Ishikawa (cell line): ENCODE measurements around the gene GALNT4.
A peak's percentile ranks its signal among the peaks of the same experiment; 100 is the strongest.

Experiments
- CEBPB ChIP-seq: IDR thresholded peaks from 2 replicates; pipeline ENCODE4 v1.6.1; 2012
- CREB1 ChIP-seq: IDR thresholded peaks from 2 replicates; pipeline ENCODE4 v1.6.1; 2012; ENCODE audit warnings: low read depth
- EGR1 ChIP-seq: IDR thresholded peaks from 2 replicates; pipeline ENCODE4 v1.6.1; 2012
- EP300 ChIP-seq: IDR thresholded peaks from 2 replicates; pipeline ENCODE4 v1.6.1; 2012; ENCODE audit warnings: borderline replicate concordance
- FOXM1 ChIP-seq: IDR thresholded peaks from 2 replicates; pipeline ENCODE4 v1.6.1; 2012; ENCODE audit warnings: low read depth, borderline replicate concordance
- NFIC ChIP-seq: IDR thresholded peaks from 2 replicates; pipeline ENCODE4 v1.6.1; 2012
- RAD21 ChIP-seq: IDR thresholded peaks from 2 replicates; pipeline ENCODE4 v1.6.1; 2012; ENCODE audit warnings: low read depth
- TAF1 ChIP-seq: IDR thresholded peaks from 2 replicates; pipeline ENCODE4 v1.6.1; 2012; ENCODE audit warnings: low read depth, mild to moderate bottlenecking
- TCF12 ChIP-seq: IDR thresholded peaks from 2 replicates; pipeline ENCODE4 v1.6.1; 2012; ENCODE audit warnings: low read depth
- TEAD4 ChIP-seq: IDR thresholded peaks from 2 replicates; pipeline ENCODE4 v1.6.1; 2012
- YY1 ChIP-seq: IDR thresholded peaks from 2 replicates; pipeline ENCODE4 v1.6.1; 2012; ENCODE audit warnings: low read depth
- ZBTB7A ChIP-seq: IDR thresholded peaks from 2 replicates; pipeline ENCODE4 v1.6.1; 2012; ENCODE audit warnings: low read depth
- TF ChIP-seq, protein P1 (sequence below): IDR thresholded peaks from 2 replicates; pipeline ENCODE4 v1.6.1; 2012
- TF ChIP-seq, protein P2 (sequence below): IDR thresholded peaks from 2 replicates; pipeline ENCODE4 v1.6.1; 2012; ENCODE audit warnings: low read depth, mild to moderate bottlenecking
- TF ChIP-seq, protein P3 (sequence below): IDR thresholded peaks from 2 replicates; pipeline ENCODE4 v1.6.1; 2012

GALNT4 gene

GRCh38 chr12:89525305-89525823 is 768 bp upstream of the GALNT4 start:
- TF ChIP-seq CEBPB (no peak), NFIC (no peak), TAF1 (no peak), YY1 (peak; percentile 15; the same call in 1 of the 2 replicates), TCF12 (no peak; the same call in 1 of the 2 replicates), ZBTB7A (no peak; the same call in 1 of the 2 replicates), RAD21 (no peak), EP300 (no peak)
- TF ChIP-seq, protein P1, sequence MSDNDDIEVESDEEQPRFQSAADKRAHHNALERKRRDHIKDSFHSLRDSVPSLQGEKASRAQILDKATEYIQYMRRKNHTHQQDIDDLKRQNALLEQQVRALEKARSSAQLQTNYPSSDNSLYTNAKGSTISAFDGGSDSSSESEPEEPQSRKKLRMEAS, result peak; percentile 62
- TF ChIP-seq, protein P2, sequence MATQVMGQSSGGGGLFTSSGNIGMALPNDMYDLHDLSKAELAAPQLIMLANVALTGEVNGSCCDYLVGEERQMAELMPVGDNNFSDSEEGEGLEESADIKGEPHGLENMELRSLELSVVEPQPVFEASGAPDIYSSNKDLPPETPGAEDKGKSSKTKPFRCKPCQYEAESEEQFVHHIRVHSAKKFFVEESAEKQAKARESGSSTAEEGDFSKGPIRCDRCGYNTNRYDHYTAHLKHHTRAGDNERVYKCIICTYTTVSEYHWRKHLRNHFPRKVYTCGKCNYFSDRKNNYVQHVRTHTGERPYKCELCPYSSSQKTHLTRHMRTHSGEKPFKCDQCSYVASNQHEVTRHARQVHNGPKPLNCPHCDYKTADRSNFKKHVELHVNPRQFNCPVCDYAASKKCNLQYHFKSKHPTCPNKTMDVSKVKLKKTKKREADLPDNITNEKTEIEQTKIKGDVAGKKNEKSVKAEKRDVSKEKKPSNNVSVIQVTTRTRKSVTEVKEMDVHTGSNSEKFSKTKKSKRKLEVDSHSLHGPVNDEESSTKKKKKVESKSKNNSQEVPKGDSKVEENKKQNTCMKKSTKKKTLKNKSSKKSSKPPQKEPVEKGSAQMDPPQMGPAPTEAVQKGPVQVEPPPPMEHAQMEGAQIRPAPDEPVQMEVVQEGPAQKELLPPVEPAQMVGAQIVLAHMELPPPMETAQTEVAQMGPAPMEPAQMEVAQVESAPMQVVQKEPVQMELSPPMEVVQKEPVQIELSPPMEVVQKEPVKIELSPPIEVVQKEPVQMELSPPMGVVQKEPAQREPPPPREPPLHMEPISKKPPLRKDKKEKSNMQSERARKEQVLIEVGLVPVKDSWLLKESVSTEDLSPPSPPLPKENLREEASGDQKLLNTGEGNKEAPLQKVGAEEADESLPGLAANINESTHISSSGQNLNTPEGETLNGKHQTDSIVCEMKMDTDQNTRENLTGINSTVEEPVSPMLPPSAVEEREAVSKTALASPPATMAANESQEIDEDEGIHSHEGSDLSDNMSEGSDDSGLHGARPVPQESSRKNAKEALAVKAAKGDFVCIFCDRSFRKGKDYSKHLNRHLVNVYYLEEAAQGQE, result no peak
- TF ChIP-seq, protein P3, sequence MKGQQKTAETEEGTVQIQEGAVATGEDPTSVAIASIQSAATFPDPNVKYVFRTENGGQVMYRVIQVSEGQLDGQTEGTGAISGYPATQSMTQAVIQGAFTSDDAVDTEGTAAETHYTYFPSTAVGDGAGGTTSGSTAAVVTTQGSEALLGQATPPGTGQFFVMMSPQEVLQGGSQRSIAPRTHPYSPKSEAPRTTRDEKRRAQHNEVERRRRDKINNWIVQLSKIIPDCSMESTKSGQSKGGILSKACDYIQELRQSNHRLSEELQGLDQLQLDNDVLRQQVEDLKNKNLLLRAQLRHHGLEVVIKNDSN, result no peak

GRCh38 chr12:89523843-89524540 is 604 bp downstream of the GALNT4 start:
- TF ChIP-seq FOXM1, result no peak
- TF ChIP-seq CEBPB, result no peak
- no peak for TF ChIP-seq TEAD4
- TF ChIP-seq RAD21, result no peak
- TF ChIP-seq NFIC, result no peak
- TF ChIP-seq TCF12, result no peak
- TF ChIP-seq ZBTB7A, result no peak
- no peak for TF ChIP-seq EP300

DNA sequence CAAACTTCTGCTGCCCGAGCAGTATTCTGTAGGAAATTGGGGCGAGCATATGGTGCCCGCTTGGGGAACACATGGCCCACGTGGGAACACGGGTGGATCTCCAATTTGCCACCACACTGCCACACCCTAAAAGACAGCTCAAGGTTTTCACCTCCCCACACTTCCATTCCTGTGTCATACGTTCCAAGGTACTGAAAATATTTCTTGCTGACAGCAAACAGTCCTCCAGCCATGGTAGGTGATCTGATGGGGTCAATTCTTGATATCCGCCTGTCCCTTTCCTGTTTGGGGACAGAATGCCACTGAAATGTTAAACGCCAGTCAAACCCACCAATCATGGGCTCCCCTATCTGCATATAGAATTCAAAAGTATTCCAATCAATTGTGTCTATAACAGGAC is 1.2 kb downstream of the GALNT4 start:
- TF ChIP-seq RAD21 (no peak), NFIC (no peak), CREB1 (no peak), EGR1 (no peak), FOXM1 (no peak), YY1 (no peak), TEAD4 (no peak), ZBTB7A (no peak), EP300 (no peak), TCF12 (no peak), TAF1 (no peak), CEBPB (no peak)
- TF ChIP-seq, protein P3, result no peak
- TF ChIP-seq, protein P1, result no peak
- TF ChIP-seq, protein P2, result no peak

GRCh38 chr12:89521364-89522223 is 3.0 kb downstream of the GALNT4 start:
- TF ChIP-seq CEBPB, result no peak
- no peak for TF ChIP-seq RAD21
- TF ChIP-seq, protein P3, result no peak

DNA sequence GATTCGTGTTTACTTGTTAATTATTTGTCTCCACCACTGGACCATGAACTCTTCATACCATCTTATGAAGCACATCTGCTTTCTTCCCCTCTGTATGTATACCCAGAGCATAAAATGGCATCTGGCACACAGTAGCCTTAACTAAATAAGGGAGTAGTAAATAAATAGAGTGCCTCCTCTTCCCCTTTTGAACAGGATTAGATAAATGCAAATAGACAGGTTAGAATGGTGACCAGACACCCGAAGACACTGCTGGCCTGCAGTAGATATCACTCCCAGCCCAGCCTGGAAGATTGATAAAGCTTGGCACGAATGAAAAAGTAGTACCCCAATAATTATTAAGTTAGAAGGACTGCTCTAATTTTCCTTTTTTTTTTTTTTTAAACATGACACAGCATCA is 6.9 kb downstream of the GALNT4 start:
- TF ChIP-seq CEBPB (no peak), ZBTB7A (no peak), TCF12 (no peak), TEAD4 (no peak), RAD21 (no peak), YY1 (no peak), NFIC (no peak), CREB1 (no peak)
- TF ChIP-seq, protein P3, result no peak
- TF ChIP-seq, protein P1, result no peak
